ENCODE results near the gene ME3. TPM values are rescaled to one million over a fixed set of nuclear protein-coding genes. Genes with fewer than 3 reads are reported as not detected.
A peak's percentile ranks its signal among the peaks of the same experiment; 100 is the strongest.

ME3 gene
- total and polyA plus RNA-seq, 2 donors = 9.5 to 10.1 TPM

DNA sequence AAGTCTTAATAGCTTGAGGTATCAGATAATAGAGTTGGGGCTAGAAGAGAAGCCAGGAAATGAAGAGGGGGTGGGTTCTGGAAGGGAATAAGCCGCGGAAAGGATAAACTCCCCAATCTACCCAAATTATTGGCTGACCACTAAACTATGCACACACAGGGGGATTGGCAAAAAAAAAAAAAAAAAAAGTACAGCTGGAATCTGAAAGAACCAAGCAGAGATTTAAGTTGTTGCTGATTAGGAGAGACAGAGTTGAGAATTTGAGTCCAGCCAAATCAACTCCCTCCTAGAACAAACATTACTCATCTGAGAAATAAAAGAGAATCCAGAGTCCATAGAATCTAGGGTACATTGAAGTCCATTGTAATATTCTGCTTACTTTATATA lies 162.8 kb downstream of the ME3 start:
- DNase-seq (ENCODE audit: low read depth in 6 of 9, low spot score in 9 of 9) = no peak
- Histone ChIP-seq H3K36me3 (ENCODE audit: control insufficient read depth in 2 of 2, insufficient read depth in 2 of 2, low read length in 1 of 2) (no peaks in the 10 kb centered on the region), H3K4me3 (ENCODE audit: low read length in 2 of 2) (no peak overlapping the region), H3K9me3 (ENCODE audit: control insufficient read depth in 2 of 2, insufficient read depth in 1 of 2, low read length in 1 of 2) (no peaks in the 10 kb centered on the region), H3K27me3 (ENCODE audit: control insufficient read depth in 2 of 2, insufficient read depth in 1 of 2, low read length in 1 of 2) (no peaks in the 10 kb centered on the region), H3K27ac (ENCODE audit: low read depth in 1 of 2, low read length in 1 of 2) (no peak overlapping the region), H3K4me1 (ENCODE audit: control insufficient read depth in 2 of 2, insufficient read depth in 2 of 2, low read length in 2 of 2) (peaks cover 0 to 4% of the 10 kb centered on the region in 2 donors)
- WGBS = 25% methylated on average over 2 of the region's 2 CpGs

DNA sequence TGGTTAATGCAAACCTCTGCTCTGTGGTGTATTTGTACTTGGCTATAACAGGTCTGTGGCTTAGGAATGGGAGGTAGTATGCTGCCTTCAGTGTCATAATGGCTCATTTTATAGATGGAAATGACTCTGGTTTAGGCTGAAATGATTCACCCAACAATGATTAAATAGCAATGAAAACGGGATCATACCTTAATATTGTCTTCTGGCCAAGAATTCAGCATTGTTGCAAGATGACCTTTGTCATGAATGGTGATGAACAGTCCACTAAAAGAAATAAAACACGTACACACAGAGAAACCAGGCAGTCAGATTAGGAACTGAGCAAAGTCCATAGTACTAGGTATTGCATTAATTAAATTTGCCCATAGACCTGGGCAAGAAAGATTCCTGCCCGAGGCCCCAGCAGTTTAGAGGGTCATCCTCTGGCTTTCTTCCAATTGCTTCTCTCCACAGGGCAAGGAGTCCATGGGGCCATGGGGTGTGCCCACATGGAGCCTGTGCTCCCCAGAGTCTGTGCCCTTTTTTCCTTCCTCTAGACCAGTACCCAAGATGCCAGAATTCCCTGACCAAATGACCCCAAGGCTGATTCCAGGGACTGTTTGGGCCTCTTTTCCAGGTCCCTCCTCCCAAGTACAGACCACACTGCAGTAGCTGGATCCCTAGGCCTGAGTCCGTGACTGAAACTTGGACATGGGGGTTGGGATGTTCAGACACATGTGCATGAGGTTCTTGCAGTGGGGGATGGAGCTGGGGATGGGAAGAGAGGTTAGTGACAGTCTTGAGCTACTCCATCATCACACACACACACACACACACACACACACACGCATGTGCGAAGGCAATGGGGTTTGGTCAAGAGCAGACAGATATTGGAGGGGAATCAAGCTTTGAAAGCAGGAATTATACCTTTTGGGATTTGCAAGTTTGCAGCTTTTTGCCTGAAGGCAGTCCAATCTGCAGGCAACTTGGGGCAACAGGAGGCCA lies 163.5 kb downstream of the ME3 start:
- DNase-seq (ENCODE audit: low read depth in 6 of 9, low spot score in 9 of 9) = no peak
- H3K4me3 ChIP-seq (ENCODE audit: low read length in 2 of 2) = no peak overlapping the region
- H3K27me3 ChIP-seq (ENCODE audit: control insufficient read depth in 2 of 2, insufficient read depth in 1 of 2, low read length in 1 of 2) = no peaks in the 10 kb centered on the region
- peaks cover 0 to 4% of the 10 kb centered on the region in 2 donors for H3K4me1 ChIP-seq (ENCODE audit: control insufficient read depth in 2 of 2, insufficient read depth in 2 of 2, low read length in 2 of 2)
- 95% methylated on average over 6 of the region's 6 CpGs for WGBS
- H3K27ac ChIP-seq (ENCODE audit: low read depth in 1 of 2, low read length in 1 of 2) = no peak overlapping the region
- H3K36me3 ChIP-seq (ENCODE audit: control insufficient read depth in 2 of 2, insufficient read depth in 2 of 2, low read length in 1 of 2) = no peaks in the 10 kb centered on the region
- no peaks in the 10 kb centered on the region for H3K9me3 ChIP-seq (ENCODE audit: control insufficient read depth in 2 of 2, insufficient read depth in 1 of 2, low read length in 1 of 2)

DNA sequence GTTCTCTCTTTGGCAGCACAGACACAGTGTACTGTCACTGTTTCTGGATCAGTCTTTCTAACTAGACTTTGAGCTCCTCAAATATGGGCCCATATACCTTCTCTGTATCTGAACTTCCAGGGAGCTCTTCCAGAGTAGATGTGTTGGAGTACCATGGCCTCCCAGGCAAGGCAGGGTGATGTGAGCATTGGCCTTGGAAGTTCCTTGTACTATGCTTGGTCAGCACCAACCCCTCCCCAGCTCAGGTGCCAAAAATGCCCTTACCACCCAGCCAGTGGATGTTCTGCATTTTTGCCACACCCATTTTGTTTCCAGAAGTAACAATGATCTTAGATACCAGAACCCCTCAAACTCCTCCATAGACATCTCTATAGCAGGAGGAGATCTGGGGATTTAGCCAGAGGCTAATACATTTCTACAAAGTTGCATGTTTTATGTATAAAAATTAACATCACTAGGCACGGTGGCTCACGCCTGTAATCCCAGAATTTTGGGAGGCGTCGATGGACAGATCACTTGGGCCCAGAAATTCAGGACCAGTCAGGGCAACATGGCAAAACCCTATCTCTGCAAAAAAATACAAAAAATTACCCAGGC lies 165.1 kb downstream of the ME3 start:
- Histone ChIP-seq H3K9me3 (ENCODE audit: control insufficient read depth in 2 of 2, insufficient read depth in 1 of 2, low read length in 1 of 2) (no peaks in the 10 kb centered on the region), H3K4me3 (ENCODE audit: low read length in 2 of 2) (no peak overlapping the region), H3K36me3 (ENCODE audit: control insufficient read depth in 2 of 2, insufficient read depth in 2 of 2, low read length in 1 of 2) (no peaks in the 10 kb centered on the region), H3K4me1 (ENCODE audit: control insufficient read depth in 2 of 2, insufficient read depth in 2 of 2, low read length in 2 of 2) (peaks cover 0 to 4% of the 10 kb centered on the region in 2 donors), H3K27me3 (ENCODE audit: control insufficient read depth in 2 of 2, insufficient read depth in 1 of 2, low read length in 1 of 2) (no peaks in the 10 kb centered on the region), H3K27ac (ENCODE audit: low read depth in 1 of 2, low read length in 1 of 2) (no peak overlapping the region)
- WGBS = 99% methylated on average over 4 of the region's 4 CpGs
- no peak for DNase-seq (ENCODE audit: low read depth in 6 of 9, low spot score in 9 of 9)

DNA sequence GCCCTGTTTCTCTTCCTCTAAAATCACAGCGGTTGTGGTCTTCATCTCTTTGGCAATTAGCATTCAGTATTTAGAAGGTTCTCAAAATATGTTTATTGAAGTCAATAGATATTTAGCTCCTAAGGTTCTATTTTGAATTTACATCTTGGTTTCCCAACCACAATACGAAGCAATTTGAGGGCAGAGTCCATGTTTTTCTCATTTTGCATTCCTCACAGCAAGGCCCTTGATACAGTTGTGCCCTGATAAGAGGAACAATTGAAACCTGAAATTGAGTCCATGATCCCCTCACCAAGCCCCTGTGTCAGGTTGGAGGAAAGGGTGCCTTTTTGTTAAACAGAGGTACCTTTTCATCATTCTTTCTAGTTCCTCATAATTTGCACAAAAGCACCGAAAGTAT lies 166.2 kb downstream of the ME3 start:
- DNase-seq (ENCODE audit: low read depth in 6 of 9, low spot score in 9 of 9) = no peak
- 97% methylated on average over 3 of the region's 3 CpGs for WGBS
- Histone ChIP-seq H3K27me3 (ENCODE audit: control insufficient read depth in 2 of 2, insufficient read depth in 1 of 2, low read length in 1 of 2) (no peaks in the 10 kb centered on the region), H3K9me3 (ENCODE audit: control insufficient read depth in 2 of 2, insufficient read depth in 1 of 2, low read length in 1 of 2) (no peaks in the 10 kb centered on the region), H3K4me1 (ENCODE audit: control insufficient read depth in 2 of 2, insufficient read depth in 2 of 2, low read length in 2 of 2) (peaks cover 0 to 4% of the 10 kb centered on the region in 2 donors), H3K4me3 (ENCODE audit: low read length in 2 of 2) (no peak overlapping the region), H3K36me3 (ENCODE audit: control insufficient read depth in 2 of 2, insufficient read depth in 2 of 2, low read length in 1 of 2) (no peaks in the 10 kb centered on the region), H3K27ac (ENCODE audit: low read depth in 1 of 2, low read length in 1 of 2) (no peak overlapping the region)

DNA sequence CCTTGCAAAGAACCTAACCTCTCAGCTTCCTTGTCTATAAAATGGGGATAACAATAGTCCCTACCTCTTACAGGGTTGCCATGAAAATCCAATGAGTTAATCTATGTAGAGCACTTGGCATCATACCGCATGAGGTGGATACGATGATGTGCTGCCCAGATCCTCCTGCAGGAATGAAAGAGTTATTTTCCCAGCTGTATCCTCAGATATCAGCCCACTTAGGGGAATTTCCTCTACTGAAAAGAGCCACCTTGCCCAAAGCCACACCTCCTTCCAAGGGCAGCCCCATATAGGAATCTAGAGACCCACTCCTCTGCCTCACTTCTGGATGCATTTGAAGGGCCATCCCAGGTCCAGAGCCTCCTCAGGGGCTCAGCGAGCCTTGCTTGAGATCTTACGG lies 169.3 kb downstream of the ME3 start:
- Histone ChIP-seq H3K36me3 (ENCODE audit: control insufficient read depth in 2 of 2, insufficient read depth in 2 of 2, low read length in 1 of 2) (no peaks in the 10 kb centered on the region), H3K27ac (ENCODE audit: low read depth in 1 of 2, low read length in 1 of 2) (no peak overlapping the region), H3K9me3 (ENCODE audit: control insufficient read depth in 2 of 2, insufficient read depth in 1 of 2, low read length in 1 of 2) (no peaks in the 10 kb centered on the region), H3K4me1 (ENCODE audit: control insufficient read depth in 2 of 2, insufficient read depth in 2 of 2, low read length in 2 of 2) (peaks cover 0 to 13% of the 10 kb centered on the region in 2 donors), H3K4me3 (ENCODE audit: low read length in 2 of 2) (no peak overlapping the region), H3K27me3 (ENCODE audit: control insufficient read depth in 2 of 2, insufficient read depth in 1 of 2, low read length in 1 of 2) (no peaks in the 10 kb centered on the region)
- over 99% methylated on average over 4 of the region's 4 CpGs for WGBS
- DNase-seq (ENCODE audit: low read depth in 6 of 9, low spot score in 9 of 9) = no peak

DNA sequence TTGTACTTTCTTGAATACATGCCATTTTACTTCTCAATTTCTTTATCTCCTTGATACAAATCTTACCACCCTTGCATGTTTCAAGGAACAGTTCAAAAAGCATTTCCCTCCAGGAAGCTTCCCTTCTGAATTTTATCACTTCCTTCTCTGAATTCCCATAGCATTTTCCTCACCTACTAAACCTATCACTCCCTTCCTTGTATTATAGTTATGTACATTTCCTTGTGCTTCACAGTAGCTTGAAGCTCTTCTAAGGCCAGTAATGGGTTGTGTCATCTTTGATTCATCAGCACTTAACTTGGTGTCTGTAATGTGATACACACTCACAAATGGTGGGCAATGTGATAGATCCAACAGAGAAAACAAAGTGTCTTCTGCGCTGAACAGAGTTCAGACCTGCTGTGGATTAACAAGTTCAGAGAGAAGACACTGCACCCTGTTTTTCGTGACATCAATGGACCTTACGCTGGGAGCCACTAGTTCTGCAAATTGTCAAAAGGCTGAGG lies 170.2 kb downstream of the ME3 start:
- Histone ChIP-seq H3K27ac (ENCODE audit: low read depth in 1 of 2, low read length in 1 of 2) (no peak overlapping the region), H3K9me3 (ENCODE audit: control insufficient read depth in 2 of 2, insufficient read depth in 1 of 2, low read length in 1 of 2) (no peaks in the 10 kb centered on the region), H3K36me3 (ENCODE audit: control insufficient read depth in 2 of 2, insufficient read depth in 2 of 2, low read length in 1 of 2) (no peaks in the 10 kb centered on the region), H3K27me3 (ENCODE audit: control insufficient read depth in 2 of 2, insufficient read depth in 1 of 2, low read length in 1 of 2) (no peaks in the 10 kb centered on the region), H3K4me3 (ENCODE audit: low read length in 2 of 2) (no peak overlapping the region), H3K4me1 (ENCODE audit: control insufficient read depth in 2 of 2, insufficient read depth in 2 of 2, low read length in 2 of 2) (peaks cover 0 to 12% of the 10 kb centered on the region in 2 donors)
- WGBS = 99% methylated on average over 3 of the region's 3 CpGs
- DNase-seq (ENCODE audit: low read depth in 6 of 9, low spot score in 9 of 9) = no peak

DNA sequence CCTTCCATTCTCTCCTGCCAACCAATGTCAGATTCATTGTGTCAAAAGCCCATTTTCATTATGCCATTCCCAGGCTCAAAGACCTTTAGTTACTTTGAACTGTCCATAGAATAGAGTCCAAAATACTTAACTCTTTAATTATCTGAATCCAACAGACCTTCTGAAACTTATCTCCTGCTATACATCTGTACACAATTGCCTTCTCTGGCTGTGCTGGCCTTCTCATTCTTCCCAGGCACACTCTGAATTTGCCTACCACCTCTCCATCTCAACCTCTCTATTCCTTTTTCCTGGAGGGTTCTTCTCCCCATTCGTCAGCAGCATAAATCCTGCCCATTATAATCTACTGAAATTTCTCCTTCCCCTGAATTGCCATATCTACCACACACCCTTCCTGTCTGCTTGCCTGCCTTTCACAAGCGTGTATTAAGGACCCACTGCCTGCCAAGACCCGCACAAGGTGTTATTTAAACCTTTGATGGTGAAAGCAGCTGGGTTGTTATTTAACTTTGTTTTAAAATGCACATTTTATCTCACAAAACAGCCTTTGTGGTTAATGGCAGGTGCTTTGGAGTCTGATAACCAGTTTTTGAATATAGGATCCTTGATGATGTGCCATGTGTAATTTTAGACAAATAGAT lies 171.8 kb downstream of the ME3 start:
- H3K4me3 ChIP-seq (ENCODE audit: low read length in 2 of 2) = no peak overlapping the region
- H3K9me3 ChIP-seq (ENCODE audit: control insufficient read depth in 2 of 2, insufficient read depth in 1 of 2, low read length in 1 of 2) = no peaks in the 10 kb centered on the region
- no peak overlapping the region for H3K27ac ChIP-seq (ENCODE audit: low read depth in 1 of 2, low read length in 1 of 2)
- H3K4me1 ChIP-seq (ENCODE audit: control insufficient read depth in 2 of 2, insufficient read depth in 2 of 2, low read length in 2 of 2) = peaks cover 0 to 9% of the 10 kb centered on the region in 2 donors
- WGBS = 14% methylated on average over 3 of the region's 3 CpGs
- DNase-seq (ENCODE audit: low read depth in 6 of 9, low spot score in 9 of 9) = peak in 1 of 9 donors; percentile 30
- no peaks in the 10 kb centered on the region for H3K36me3 ChIP-seq (ENCODE audit: control insufficient read depth in 2 of 2, insufficient read depth in 2 of 2, low read length in 1 of 2)
- no peaks in the 10 kb centered on the region for H3K27me3 ChIP-seq (ENCODE audit: control insufficient read depth in 2 of 2, insufficient read depth in 1 of 2, low read length in 1 of 2)

DNA sequence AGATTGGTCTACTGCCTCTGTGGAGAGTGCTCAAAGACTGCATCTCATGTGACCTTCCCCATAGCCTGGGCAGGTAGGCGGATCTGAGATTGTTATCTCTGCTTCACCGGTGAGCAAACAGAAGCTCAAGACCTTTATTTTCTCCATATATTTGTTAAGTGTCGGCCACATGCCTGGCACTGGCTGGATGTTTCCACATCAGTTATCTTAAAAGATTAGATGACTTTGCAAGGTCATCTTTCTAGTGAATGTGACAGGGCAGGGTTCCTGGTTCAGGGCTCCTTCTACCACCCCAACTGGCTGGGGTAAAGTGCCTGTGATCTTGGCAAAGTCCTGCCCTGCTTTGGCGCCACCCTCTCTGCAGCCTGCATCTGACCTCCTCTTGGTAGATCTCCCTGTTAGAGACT lies 172.7 kb downstream of the ME3 start:
- Histone ChIP-seq H3K36me3 (ENCODE audit: control insufficient read depth in 2 of 2, insufficient read depth in 2 of 2, low read length in 1 of 2) (no peaks in the 10 kb centered on the region), H3K27ac (ENCODE audit: low read depth in 1 of 2, low read length in 1 of 2) (no peak overlapping the region), H3K4me1 (ENCODE audit: control insufficient read depth in 2 of 2, insufficient read depth in 2 of 2, low read length in 2 of 2) (peaks cover 0 to 9% of the 10 kb centered on the region in 2 donors), H3K9me3 (ENCODE audit: control insufficient read depth in 2 of 2, insufficient read depth in 1 of 2, low read length in 1 of 2) (no peaks in the 10 kb centered on the region), H3K27me3 (ENCODE audit: control insufficient read depth in 2 of 2, insufficient read depth in 1 of 2, low read length in 1 of 2) (no peaks in the 10 kb centered on the region), H3K4me3 (ENCODE audit: low read length in 2 of 2) (no peak overlapping the region)
- no peak for DNase-seq (ENCODE audit: low read depth in 6 of 9, low spot score in 9 of 9)
- WGBS = 86% methylated on average over 4 of the region's 4 CpGs

DNA sequence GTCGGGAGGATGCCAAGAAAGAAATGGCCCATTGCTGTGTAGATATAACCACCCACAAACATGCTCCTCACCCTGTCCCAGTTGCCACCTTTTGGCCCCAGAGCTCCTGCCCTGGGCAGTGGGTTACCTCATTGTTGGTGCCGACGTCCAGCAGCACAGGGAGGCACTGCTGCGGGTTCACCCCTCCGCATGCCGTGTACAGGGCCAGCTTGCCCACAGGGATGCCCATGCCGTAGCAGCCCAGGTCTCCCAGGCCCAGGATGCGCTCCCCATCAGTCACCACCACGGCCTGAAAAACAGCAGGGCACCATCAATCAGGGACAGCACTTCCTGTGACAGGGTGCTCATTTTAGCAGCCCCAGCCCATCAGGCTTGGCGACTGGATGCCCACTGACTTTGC lies 174.6 kb downstream of the ME3 start:
- WGBS = 90% methylated on average over 10 of the region's 10 CpGs
- no peak for DNase-seq (ENCODE audit: low read depth in 6 of 9, low spot score in 9 of 9)
- no peaks in the 10 kb centered on the region for H3K36me3 ChIP-seq (ENCODE audit: control insufficient read depth in 2 of 2, insufficient read depth in 2 of 2, low read length in 1 of 2)
- no peaks in the 10 kb centered on the region for H3K27me3 ChIP-seq (ENCODE audit: control insufficient read depth in 2 of 2, insufficient read depth in 1 of 2, low read length in 1 of 2)
- H3K4me1 ChIP-seq (ENCODE audit: control insufficient read depth in 2 of 2, insufficient read depth in 2 of 2, low read length in 2 of 2) = peaks cover 0 to 9% of the 10 kb centered on the region in 2 donors
- H3K4me3 ChIP-seq (ENCODE audit: low read length in 2 of 2) = no peak overlapping the region
- H3K9me3 ChIP-seq (ENCODE audit: control insufficient read depth in 2 of 2, insufficient read depth in 1 of 2, low read length in 1 of 2) = no peaks in the 10 kb centered on the region
- H3K27ac ChIP-seq (ENCODE audit: low read depth in 1 of 2, low read length in 1 of 2) = no peak overlapping the region

Data from thymus (tissue), 11 donors.